ENCODE data around the gene ASIC2. TPM values are rescaled to one million over a fixed set of nuclear protein-coding genes. Genes with fewer than 3 reads are reported as not detected.

The ASIC2 gene
- total RNA-seq, 1 experiment from 2014 or later: 0.74 TPM

- no CpG with 5 or more reads among the region's 9 CpGs for WGBS (ENCODE audit: extremely low coverage, insufficient read length, low lambda C conversion rate)
- no peak overlapping the region; the same call in 1 of the 2 replicates for H3K14ac ChIP-seq (ENCODE audit: insufficient read depth, low read length)
- no peak overlapping the region for H3K18ac ChIP-seq (ENCODE audit: insufficient read length, low read depth, low read length)
- H4K5ac ChIP-seq (ENCODE audit: insufficient read length, low read depth, low read length): no peak overlapping the region
- H2BK15ac ChIP-seq (ENCODE audit: low read depth, low read length): no peak overlapping the region
- Mint-ChIP-seq H3K27me3 (ENCODE audit: low read depth) (peaks cover 24% of the 10 kb centered on the region), H3K27ac (no peak overlapping the region), H3K36me3 (ENCODE audit: insufficient read depth in 1 of 3, low read depth in 3 of 3) (0 out of 7 replicates have a peak, but pooled peaks cover 0 to 3% (median 0%) of the 10 kb centered on the region in 3 experiments), H3K4me1 (peaks cover 4 to 8% of the 10 kb centered on the region in 2 experiments), H3K9me3 (peaks cover 4 to 5% of the 10 kb centered on the region in 2 experiments), H3K4me3 (no peak overlapping the region)
- no peaks in the 10 kb centered on the region for H3K79me1 ChIP-seq (ENCODE audit: insufficient read depth, low read depth, low read length, poor library complexity, severe bottlenecking)
- H4K8ac ChIP-seq (replicated peaks; ENCODE audit: insufficient read length, low read depth, low read length): no peak overlapping the region
- DNase-seq: no peak
- no peak for TF ChIP-seq CTCF (conservative IDR thresholded peaks at IDR 0.05)
- H3K56ac ChIP-seq (ENCODE audit: insufficient read length, low read depth, low read length): no peak overlapping the region
- H3K23me2 ChIP-seq (ENCODE audit: insufficient read length, low read depth, low read length, poor library complexity, severe bottlenecking): no peaks in the 10 kb centered on the region
- H2AFZ ChIP-seq (ENCODE audit: low read length): no peak overlapping the region
- no peaks in the 10 kb centered on the region for H3K27me3 ChIP-seq (ENCODE audit: insufficient read depth, low read length)
- no peak overlapping the region for H3K9ac ChIP-seq (ENCODE audit: extremely low read depth, insufficient read length, low read length)
- H3K79me2 ChIP-seq (ENCODE audit: insufficient read depth, low read length): no peaks in the 10 kb centered on the region
- no peak overlapping the region for H3T11ph ChIP-seq (ENCODE audit: low read length)
- no peaks in the 10 kb centered on the region for H3K4me1 ChIP-seq (ENCODE audit: insufficient read depth, low read length)
- no peak overlapping the region for H2AK5ac ChIP-seq (ENCODE audit: insufficient read length, low read length)
- H2BK20ac ChIP-seq (ENCODE audit: low read depth, low read length, poor library complexity, severe bottlenecking): no peak overlapping the region
- H3K4ac ChIP-seq (ENCODE audit: low read depth, low read length): no peak overlapping the region
- no peak overlapping the region for H2BK12ac ChIP-seq (ENCODE audit: insufficient read length, low read depth, low read length)
- no peaks in the 10 kb centered on the region for H4K20me1 ChIP-seq (ENCODE audit: control insufficient read depth, insufficient read depth, insufficient read length)
- H3K4me2 ChIP-seq (ENCODE audit: insufficient read depth, insufficient read length, low read length): no peak overlapping the region
- no peak overlapping the region for H2BK120ac ChIP-seq (ENCODE audit: low read depth, low read length, poor library complexity, severe bottlenecking)
- H3K23ac ChIP-seq (ENCODE audit: insufficient read length, low read depth, low read length): no peak overlapping the region
- no peak overlapping the region for H2BK5ac ChIP-seq (ENCODE audit: insufficient read length, low read length)
- no peak overlapping the region for H3K27ac ChIP-seq (ENCODE audit: insufficient read length, low read depth, low read length)
- H4K91ac ChIP-seq (ENCODE audit: insufficient read length, low read depth, low read length): no peak overlapping the region
- no peaks in the 10 kb centered on the region for H3K9me3 ChIP-seq (ENCODE audit: control insufficient read depth, low read depth, low read length)
These were observed 299.1 kb downstream of the ASIC2 start for GRCh38 chr17:32993977-32994376.

All from H9 (cell line).